Naive thymus-derived CD4-positive, alpha-beta T cell (primary cell): ENCODE results near the gene RSKR. TPM values are rescaled to one million over a fixed set of nuclear protein-coding genes. Genes with fewer than 3 reads are reported as not detected.

Source experiments
- ATAC-seq: fragments of 150-1000 bp; cut with Tn5 transposase; 2 replicates; pipeline ENCODE4 v1.10.0; 2021; ENCODE audit warnings: mild to moderate bottlenecking, moderate library complexity
- CTCF ChIA-PET: fragments of 350-600 bp; sonication (Branson Sonifier 250); formaldehyde crosslinking; loops from one replicate; lab custom pipeline; 2021; ENCODE audit warnings: antibody characterized with exemption; lab: Charles Lee
- POLR2A ChIA-PET: fragments of 350-600 bp; sonication (Branson Sonifier 250); formaldehyde crosslinking; loops from one replicate; lab custom pipeline; 2021; ENCODE audit warnings: antibody characterized with exemption, inconsistent platforms; lab: Charles Lee
- DNase-seq, 9 donors: peaks; one replicate each; pipeline versions ENCODE4 v3.0.0 to v3.0.0-alpha.2; 2020 to 2022; ENCODE audit warnings: mixed read lengths in 1 of 9
- H3K27ac ChIP-seq: one replicate; pipeline ENCODE4 v1.7.0; 2013; ENCODE audit warnings: mild to moderate bottlenecking, low read depth, low read length, moderate library complexity
- H3K27me3 ChIP-seq, 2 donors: one replicate each; pipeline ENCODE4 v1.7.0; 2013; ENCODE audit warnings: low read length in 2 of 2, mild to moderate bottlenecking in 2 of 2, moderate library complexity in 2 of 2; ENCODE audit not compliant: control insufficient read depth in 2 of 2, insufficient read depth in 2 of 2
- H3K36me3 ChIP-seq, 3 experiments: 1 replicate in 2 of 3; 2 replicates in 1 of 3; pipeline ENCODE4 v1.7.0; 2013; ENCODE audit warnings: low read length in 3 of 3, mild to moderate bottlenecking in 3 of 3, moderate library complexity in 1 of 3; ENCODE audit not compliant: insufficient read depth in 3 of 3, control insufficient read depth in 2 of 3
- H3K4me1 ChIP-seq, 2 donors: one replicate each; pipeline ENCODE4 v1.7.0; 2013; ENCODE audit warnings: low read length in 2 of 2, mild to moderate bottlenecking in 2 of 2, moderate library complexity in 1 of 2; ENCODE audit not compliant: control insufficient read depth in 2 of 2, insufficient read depth in 2 of 2
- H3K4me3 ChIP-seq: 2 replicates; pipeline ENCODE4 v1.7.0; 2013; ENCODE audit warnings: mild to moderate bottlenecking, low read length
- H3K9me3 ChIP-seq, 3 experiments: 1 replicate in 2 of 3; 2 replicates in 1 of 3; pipeline ENCODE4 v1.7.0; 2013; ENCODE audit warnings: low read length in 3 of 3; ENCODE audit not compliant: control insufficient read depth in 2 of 3
- H3K27ac Mint-ChIP-seq, 9 donors: one replicate each; pipeline ENCODE4 v1.8.0; 2020 to 2022; ENCODE audit warnings: mixed read lengths in 9 of 9, mild to moderate bottlenecking in 8 of 9, moderate library complexity in 5 of 9, inconsistent platforms in 2 of 9
- H3K27me3 Mint-ChIP-seq, 5 donors: one replicate each; pipeline ENCODE4 v1.8.0; 2021 to 2022; ENCODE audit warnings: mixed read lengths in 5 of 5, mild to moderate bottlenecking in 1 of 5
- H3K36me3 Mint-ChIP-seq, 5 donors: one replicate each; pipeline ENCODE4 v1.8.0; 2020 to 2022; ENCODE audit warnings: mixed read lengths in 5 of 5, mild to moderate bottlenecking in 3 of 5, inconsistent platforms in 1 of 5
- H3K4me1 Mint-ChIP-seq, 7 donors: one replicate each; pipeline ENCODE4 v1.8.0; 2020 to 2022; ENCODE audit warnings: mixed read lengths in 7 of 7, mild to moderate bottlenecking in 3 of 7, inconsistent platforms in 1 of 7
- H3K4me3 Mint-ChIP-seq, 10 donors: one replicate each; pipeline ENCODE4 v1.8.0; 2020 to 2022; ENCODE audit warnings: mild to moderate bottlenecking in 10 of 10, mixed read lengths in 10 of 10, moderate library complexity in 6 of 10, inconsistent platforms in 2 of 10
- H3K9me3 Mint-ChIP-seq, 11 donors: one replicate each; pipeline ENCODE4 v1.8.0; 2020 to 2022; ENCODE audit warnings: mixed read lengths in 11 of 11, mild to moderate bottlenecking in 4 of 11, inconsistent platforms in 1 of 11, moderate library complexity in 1 of 11
- intact Hi-C, 2 donors: fragments of 100-400 bp; cut with micrococcal nuclease; formaldehyde crosslinking; loops; one replicate each; pipeline ENCODE4 v1.15.1; 2023
- polyA plus RNA-seq, 2 donors: library from polyadenylated mRNA; unstranded; fragments of 300-500 nt; fragmentation: Illumina TruSeq; gene quantifications; one replicate each; pipeline ENCODE4 v1.2.3, GENCODE V29; 2021
- total RNA-seq, 6 experiments: library from RNA in 5 of 6; stranded (reverse) in 5 of 6; gene quantifications; 1 replicate in 5 of 6; 2 replicates in 1 of 6; pipeline ENCODE4 v1.2.3 and lab custom pipeline; 2021 to 2026

RSKR gene
- total and polyA plus RNA-seq, 7 experiments from 2014 or later, result 0.20 to 34.5 (median 26.7) TPM; not detected in 1

DNA sequence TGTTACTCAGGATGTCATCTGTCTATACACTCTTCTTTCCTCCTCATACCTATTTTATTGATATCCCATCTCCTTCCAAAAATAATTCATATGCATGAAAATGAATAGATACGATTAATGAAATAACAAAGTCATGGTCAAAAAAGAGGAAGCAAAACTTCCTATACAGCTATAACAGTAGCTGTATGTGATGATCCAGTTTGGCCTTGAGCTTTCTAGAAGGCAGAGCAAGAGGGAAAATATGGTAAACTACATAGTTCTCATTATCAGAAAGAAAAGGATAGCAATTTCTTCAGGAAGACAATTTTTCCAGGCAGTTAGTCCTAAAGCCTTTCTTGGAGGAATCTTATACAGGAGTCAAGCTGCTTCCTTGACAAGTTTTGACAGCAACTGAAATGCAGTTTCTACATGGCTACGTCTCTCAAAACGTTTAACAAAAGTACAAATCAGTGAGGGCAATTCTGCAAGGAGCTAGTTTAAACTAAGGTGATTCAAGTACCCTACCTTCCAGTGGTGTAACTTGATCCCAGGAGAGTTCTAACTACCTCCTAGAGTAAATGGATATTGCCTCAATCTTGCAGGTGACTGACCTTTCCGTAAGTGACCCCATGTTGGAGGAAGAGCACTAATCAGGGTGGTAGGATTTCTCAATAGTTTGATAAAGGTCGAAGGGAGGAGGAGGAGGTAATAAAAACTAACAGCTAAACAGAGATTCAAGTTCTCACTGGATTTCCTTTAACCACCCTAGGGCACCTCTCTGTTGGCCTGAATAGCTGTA is 16.2 kb downstream of the RSKR start:
- ATAC-seq, result no peak
- CTCF ChIA-PET, result interaction anchor here (0.6 to 1.8 kb wide), 2 partner anchors 15 to 269 kb away, joined by 3 to 4 read pairs; no protein-coding TSS in a partner anchor
- Mint-ChIP-seq H3K9me3 (no peaks in the 10 kb centered on the region), H3K36me3 (peaks cover 0 to 4% (median 0%) of the 10 kb centered on the region in 5 donors), H3K27ac (peak overlapping the region; percentile 96 to 99 (median 98)), H3K4me1 (peaks cover 19 to 25% (median 21%) of the 10 kb centered on the region in 7 donors), H3K4me3 (peak overlapping the region; percentile 88 to 99 (median 94)), H3K27me3 (no peaks in the 10 kb centered on the region)
- POLR2A ChIA-PET, result interaction anchor here (1.1 to 11.4 kb wide), 6 partner anchors 22 to 131 kb away, joined by 3 to 172 read pairs (median 6); partner anchors contain the start of genes ALDOC, BLTP2, NEK8 and PIGS
- Histone ChIP-seq H3K9me3 (no peaks in the 10 kb centered on the region), H3K27me3 (no peaks in the 10 kb centered on the region), H3K27ac (peak overlapping the region; percentile 97), H3K36me3 (peaks cover 0 to under 1% (median 0%) of the 10 kb centered on the region in 3 experiments), H3K4me3 (peak overlapping the region; percentile 93), H3K4me1 (peaks cover 8 to 10% of the 10 kb centered on the region in 2 donors)
- no peak for DNase-seq
- intact Hi-C loops, result loop anchor here (2.0 to 5.0 kb wide), 6 partner anchors 49 to 355 kb away; partner anchors contain the start of genes SUPT6H (in 2 of the 2), PROCA1 (in 1 of the 2), RPL23A (in 1 of the 2) and SDF2 (in 1 of the 2)

DNA sequence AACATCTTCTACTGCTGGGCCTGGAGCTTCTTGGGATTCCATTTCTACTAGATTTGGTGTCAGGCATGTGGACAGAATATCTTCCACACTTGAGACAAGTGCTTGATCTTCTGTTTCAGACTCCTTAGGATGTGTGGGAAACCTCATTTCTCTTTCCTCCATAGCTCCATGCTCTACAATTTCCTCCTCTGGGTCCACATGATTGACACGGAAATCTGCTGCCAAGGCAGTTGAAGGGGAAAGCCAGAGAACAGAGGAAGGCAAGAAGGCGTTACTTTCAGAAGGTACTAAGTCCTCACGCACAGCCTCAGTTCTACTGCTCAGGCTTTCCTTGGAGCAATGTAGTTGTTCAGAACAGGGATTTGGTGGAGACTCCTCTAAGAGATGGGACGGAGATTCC is 21.7 kb downstream of the RSKR start:
- POLR2A ChIA-PET, result interaction anchor here (11.4 kb wide), 1 partner anchor 17 kb away, joined by 172 read pairs; the partner anchor contains the start of genes ALDOC and PIGS
- H3K27ac ChIP-seq, result no peak overlapping the region
- H3K4me3 ChIP-seq, result no peak overlapping the region
- CTCF ChIA-PET, result no interaction called here
- H3K9me3 Mint-ChIP-seq, result no peaks in the 10 kb centered on the region
- ATAC-seq, result no peak
- no peaks in the 10 kb centered on the region for H3K4me1 ChIP-seq
- H3K4me3 Mint-ChIP-seq, result no peak overlapping the region
- no peaks in the 10 kb centered on the region for H3K9me3 ChIP-seq
- H3K4me1 Mint-ChIP-seq, result peaks cover 0 to 12% (median 0%) of the 10 kb centered on the region in 7 donors
- intact Hi-C loops, result no loop called here
- H3K27me3 Mint-ChIP-seq, result no peaks in the 10 kb centered on the region
- H3K36me3 ChIP-seq, result peaks cover 0 to 16% (median 0%) of the 10 kb centered on the region in 3 experiments
- no peak for DNase-seq
- no peak overlapping the region for H3K27ac Mint-ChIP-seq
- H3K36me3 Mint-ChIP-seq, result peaks cover 0 to 22% (median 9%) of the 10 kb centered on the region in 5 donors
- no peaks in the 10 kb centered on the region for H3K27me3 ChIP-seq

DNA sequence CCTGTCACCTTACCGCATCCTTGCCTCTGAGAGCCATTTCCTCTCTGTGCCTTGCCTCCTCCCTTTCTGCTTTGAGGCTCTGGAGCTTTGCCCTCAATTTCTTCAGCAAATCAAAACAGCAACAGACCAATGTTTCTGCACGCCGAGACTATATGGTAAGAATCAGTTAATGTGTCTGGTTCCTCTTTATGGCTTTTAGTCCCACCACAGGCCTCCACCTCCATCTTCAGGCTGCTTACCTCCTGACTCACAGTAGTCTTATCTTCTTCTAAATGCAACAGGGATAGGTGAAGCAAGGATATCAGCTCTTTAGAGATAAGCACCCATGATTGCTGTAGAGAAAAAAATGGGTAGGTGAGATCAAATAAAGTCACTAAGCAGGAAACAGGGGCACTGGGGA is 28.1 kb downstream of the RSKR start:
- H3K27ac Mint-ChIP-seq, result no peak overlapping the region
- CTCF ChIA-PET, result interaction anchor here (1.5 kb wide), 1 partner anchor 9 kb away, joined by 3 read pairs; the partner anchor contains the start of gene ALDOC
- Histone ChIP-seq H3K27me3 (no peaks in the 10 kb centered on the region), H3K4me3 (no peak overlapping the region), H3K4me1 (no peaks in the 10 kb centered on the region), H3K9me3 (no peaks in the 10 kb centered on the region), H3K36me3 (peaks cover 0 to 23% (median 5%) of the 10 kb centered on the region in 3 experiments), H3K27ac (no peak overlapping the region)
- no peak for DNase-seq
- no peak overlapping the region for H3K4me3 Mint-ChIP-seq
- ATAC-seq, result no peak
- H3K36me3 Mint-ChIP-seq, result peaks cover 7 to 21% (median 13%) of the 10 kb centered on the region in 5 donors
- intact Hi-C loops, result no loop called here
- H3K27me3 Mint-ChIP-seq, result no peaks in the 10 kb centered on the region
- H3K9me3 Mint-ChIP-seq, result no peaks in the 10 kb centered on the region
- peaks cover 0 to 6% (median 3%) of the 10 kb centered on the region in 7 donors for H3K4me1 Mint-ChIP-seq
- POLR2A ChIA-PET, result interaction anchor here (1.3 kb wide), 1 partner anchor 9 kb away, joined by 3 read pairs; the partner anchor contains the start of gene ALDOC

DNA sequence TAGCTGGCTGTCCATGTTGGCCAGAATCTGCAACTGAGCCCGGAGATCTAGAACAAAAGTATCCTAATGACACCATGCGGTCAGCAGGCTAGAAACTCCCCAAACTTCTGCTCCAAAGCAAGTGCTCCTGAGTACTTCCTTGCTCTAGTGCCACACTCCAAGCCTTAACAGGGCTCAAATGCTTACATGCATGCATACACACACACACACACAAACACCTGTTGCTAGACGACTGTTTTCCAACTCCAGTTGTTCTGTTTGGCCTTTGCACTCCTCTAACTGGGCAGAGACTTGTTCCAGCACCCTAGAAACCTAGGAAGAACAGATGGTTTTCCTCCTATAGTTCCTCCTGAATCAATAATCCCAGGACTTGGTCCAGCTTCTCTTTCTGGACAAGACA is 29.6 kb downstream of the RSKR start:
- ATAC-seq (no peak), DNase-seq (no peak)
- no peak overlapping the region for H3K4me3 ChIP-seq
- H3K4me1 ChIP-seq, result no peaks in the 10 kb centered on the region
- H3K27ac Mint-ChIP-seq, result no peak overlapping the region
- H3K36me3 ChIP-seq, result peaks cover 0 to 23% (median 5%) of the 10 kb centered on the region in 3 experiments
- H3K9me3 ChIP-seq, result no peaks in the 10 kb centered on the region
- H3K27me3 Mint-ChIP-seq, result no peaks in the 10 kb centered on the region
- POLR2A ChIA-PET, result interaction anchor here (0.6 to 1.4 kb wide), 3 partner anchors 7 to 234 kb away, joined by 3 read pairs; partner anchors contain the start of gene ALDOC
- H3K9me3 Mint-ChIP-seq, result no peaks in the 10 kb centered on the region
- CTCF ChIA-PET, result no interaction called here
- no peak overlapping the region for H3K4me3 Mint-ChIP-seq
- intact Hi-C loops, result no loop called here
- H3K4me1 Mint-ChIP-seq, result peaks cover 0 to 20% (median 3%) of the 10 kb centered on the region in 7 donors
- H3K27ac ChIP-seq, result no peak overlapping the region
- H3K27me3 ChIP-seq, result no peaks in the 10 kb centered on the region
- peaks cover 7 to 25% (median 13%) of the 10 kb centered on the region in 5 donors for H3K36me3 Mint-ChIP-seq

DNA sequence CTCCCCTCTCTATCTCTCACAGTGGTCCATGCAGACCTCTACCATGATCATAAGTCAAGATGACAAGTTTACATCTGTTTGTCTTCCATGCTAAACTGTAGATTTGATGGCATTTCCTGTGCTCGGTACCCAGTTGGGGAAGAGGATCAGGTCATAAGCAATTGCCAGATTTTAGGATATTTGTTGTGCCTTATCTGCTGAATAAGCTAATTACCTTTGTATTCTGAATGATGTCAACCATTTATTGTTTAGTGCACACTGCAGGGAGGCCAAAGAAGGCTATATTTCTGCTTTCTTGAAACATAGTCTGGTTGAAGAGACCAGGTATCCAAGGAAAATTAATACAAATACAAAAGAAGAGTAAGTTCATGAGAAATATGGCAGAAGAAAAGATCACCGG is 31.5 kb downstream of the RSKR start:
- intact Hi-C loops, result no loop called here

DNA sequence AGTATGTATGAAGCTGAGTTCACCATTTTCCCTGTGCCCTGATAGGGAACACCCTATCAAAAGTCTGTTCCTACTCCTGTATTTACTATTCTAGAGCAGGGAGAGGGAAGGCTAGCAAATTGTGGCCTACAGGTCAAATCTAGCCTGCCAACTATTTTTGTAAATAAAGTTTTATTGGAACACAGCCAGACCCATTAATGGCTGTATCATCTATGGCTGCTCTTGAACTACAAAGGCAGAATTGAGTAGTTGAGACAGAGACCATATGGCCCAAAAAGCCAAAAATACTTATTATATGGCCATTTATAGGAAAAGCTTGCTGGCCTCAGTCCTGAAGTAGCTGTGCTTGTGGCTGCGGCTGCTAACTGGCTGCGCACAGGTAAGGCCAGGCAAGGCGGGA is 33.0 kb downstream of the RSKR start:
- Histone ChIP-seq H3K9me3 (no peaks in the 10 kb centered on the region), H3K36me3 (peaks cover 0 to 20% (median 5%) of the 10 kb centered on the region in 3 experiments), H3K4me1 (peaks cover 4 to 6% of the 10 kb centered on the region in 2 donors), H3K27ac (no peak overlapping the region), H3K27me3 (no peaks in the 10 kb centered on the region), H3K4me3 (no peak overlapping the region)
- DNase-seq (no peak), ATAC-seq (no peak)
- H3K27me3 Mint-ChIP-seq, result no peaks in the 10 kb centered on the region
- CTCF ChIA-PET, result no interaction called here
- intact Hi-C loops, result no loop called here
- POLR2A ChIA-PET, result interaction anchor here (1.1 to 12.2 kb wide), 2 partner anchors 10 to 16 kb away, joined by 4 to 172 read pairs; partner anchors contain the start of genes PIGS and SPAG5
- H3K36me3 Mint-ChIP-seq, result peaks cover 4 to 29% (median 13%) of the 10 kb centered on the region in 5 donors
- H3K27ac Mint-ChIP-seq, result peak overlapping the region in 3 of 9 donors; percentile 4 to 29 (median 26)
- H3K4me3 Mint-ChIP-seq, result no peak overlapping the region
- H3K4me1 Mint-ChIP-seq, result peaks cover 6 to 35% (median 14%) of the 10 kb centered on the region in 7 donors
- no peaks in the 10 kb centered on the region for H3K9me3 Mint-ChIP-seq

More for the DNA sequence above, 31.5 kb downstream of the RSKR start:
- Mint-ChIP-seq H3K27ac (no peak overlapping the region), H3K4me3 (no peak overlapping the region), H3K4me1 (peaks cover 0 to 24% (median 3%) of the 10 kb centered on the region in 7 donors), H3K27me3 (no peaks in the 10 kb centered on the region), H3K9me3 (no peaks in the 10 kb centered on the region), H3K36me3 (peaks cover 4 to 22% (median 13%) of the 10 kb centered on the region in 5 donors)
- no peaks in the 10 kb centered on the region for H3K4me1 ChIP-seq
- no peak for ATAC-seq
- H3K27me3 ChIP-seq, result no peaks in the 10 kb centered on the region
- H3K9me3 ChIP-seq, result no peaks in the 10 kb centered on the region
- CTCF ChIA-PET, result no interaction called here
- no peak for DNase-seq
- POLR2A ChIA-PET, result interaction anchor here (0.7 kb wide), 1 partner anchor 19 kb away, joined by 3 read pairs; no protein-coding TSS in a partner anchor
- H3K27ac ChIP-seq, result no peak overlapping the region
- no peak overlapping the region for H3K4me3 ChIP-seq
- H3K36me3 ChIP-seq, result peaks cover 0 to 23% (median 5%) of the 10 kb centered on the region in 3 experiments
